Activated CD8-positive, alpha-beta memory T cell treated with anti-CD3 and anti-CD28 coated beads, Interleukin-2, amount 50 U/mL, for 24 hours (primary cell): ENCODE measurements around the gene OPCML.
"Not testable (repeated sequence)": the region's sequence is repeated elsewhere in the genome, so short reads cannot be mapped to it uniquely, and the experiment has no call there.

Experiments
- DNase-seq: peaks from one replicate; pipeline ENCODE4 v3.0.0-alpha.2; 2020; ENCODE audit errors: extremely low read depth

Gene OPCML

GRCh38 chr11:132439711-132440255 lies 1092.5 kb downstream of the OPCML start:
- no peak for DNase-seq

DNA sequence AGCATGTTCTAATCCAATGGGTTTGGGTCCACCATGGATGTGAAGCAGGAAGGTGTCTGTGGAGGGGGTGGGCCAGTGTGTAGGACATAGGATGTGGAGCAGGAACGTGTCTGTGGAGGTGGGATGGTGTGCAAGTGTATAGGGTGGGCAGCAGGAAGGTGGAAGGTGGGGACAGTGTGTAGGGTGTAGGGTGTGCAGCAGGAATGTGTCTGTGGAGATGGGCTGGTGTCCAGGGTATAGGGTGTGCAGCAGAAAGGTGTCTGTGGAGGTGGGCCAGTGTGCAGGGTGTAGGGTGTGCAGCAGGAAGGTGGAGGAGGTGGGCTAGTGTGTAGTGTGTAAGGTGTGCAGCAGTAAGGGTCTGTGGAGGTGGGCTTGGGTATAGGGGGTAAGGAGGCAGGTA lies 1093.9 kb downstream of the OPCML start:
- DNase-seq, result no peak

- DNase-seq, result no peak
Observed at GRCh38 chr11:132430429-132431062, 1101.8 kb downstream of the OPCML start.

- no peak for DNase-seq
Observed at GRCh38 chr11:132429685-132430084, 1102.6 kb downstream of the OPCML start.

DNA sequence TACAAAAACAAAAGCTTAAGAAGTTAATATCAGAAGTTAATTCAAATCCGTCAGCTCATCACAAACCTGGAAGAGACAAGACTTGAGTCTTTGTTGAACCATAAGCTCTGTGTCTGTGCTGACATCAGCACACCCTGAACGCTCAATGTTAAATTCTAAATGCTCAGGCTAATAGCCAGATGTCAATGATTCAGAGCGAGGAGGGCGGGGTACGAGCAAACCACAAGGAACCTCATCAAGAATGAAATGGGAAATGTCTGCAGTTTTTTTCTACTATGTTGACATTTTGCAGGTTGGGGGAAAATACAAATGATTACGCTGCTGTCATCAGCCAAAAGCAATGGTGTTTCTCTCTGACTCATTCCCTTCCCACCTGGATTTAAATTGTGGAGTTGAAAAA lies 1104.7 kb downstream of the OPCML start:
- no peak for DNase-seq

DNA sequence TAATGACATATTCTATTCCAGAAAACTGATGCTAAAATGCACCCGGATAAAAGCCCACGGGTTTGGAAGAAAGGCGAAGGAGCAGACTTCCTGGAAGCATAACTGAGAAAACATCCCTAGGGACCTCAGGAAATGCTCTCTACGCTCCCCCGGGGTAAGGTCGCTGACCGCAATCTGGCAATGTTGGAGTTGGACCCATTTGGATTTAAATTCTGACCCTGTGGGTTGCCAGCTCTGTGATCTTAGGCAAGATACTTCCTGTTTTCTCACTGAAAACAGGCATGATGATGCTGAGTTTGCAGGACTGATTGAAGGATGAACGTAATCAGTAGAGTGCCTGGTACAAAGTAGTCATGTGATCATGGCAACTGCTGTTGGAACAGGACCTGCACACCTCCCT lies 1107.9 kb downstream of the OPCML start:
- DNase-seq, result no peak

GRCh38 chr11:132423266-132423665 lies 1109.0 kb downstream of the OPCML start:
- no peak for DNase-seq

DNA sequence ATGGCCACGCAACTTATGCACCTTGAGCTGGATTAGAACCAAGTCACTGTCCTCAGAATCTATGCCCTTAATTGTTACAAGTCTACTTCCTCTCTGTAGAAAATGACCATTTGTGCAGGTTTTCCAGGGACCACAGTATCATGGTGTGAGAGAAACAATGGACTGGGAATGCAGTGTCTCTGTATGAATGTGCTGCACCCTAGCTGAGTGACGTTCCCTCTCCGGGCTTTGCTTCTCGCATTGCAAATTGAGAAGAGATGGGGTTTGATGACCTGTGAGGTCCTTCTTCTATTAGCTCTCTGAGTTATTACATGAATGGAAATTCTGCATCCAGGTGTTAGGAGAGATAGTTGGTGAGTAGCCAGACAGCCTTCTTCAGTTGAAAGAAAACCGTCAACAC lies 1109.6 kb downstream of the OPCML start:
- no peak for DNase-seq

- no peak for DNase-seq
Observed at GRCh38 chr11:132421555-132421954, 1110.7 kb downstream of the OPCML start.

- DNase-seq, result no peak
Observed at GRCh38 chr11:132414451-132414850, 1117.8 kb downstream of the OPCML start.

DNA sequence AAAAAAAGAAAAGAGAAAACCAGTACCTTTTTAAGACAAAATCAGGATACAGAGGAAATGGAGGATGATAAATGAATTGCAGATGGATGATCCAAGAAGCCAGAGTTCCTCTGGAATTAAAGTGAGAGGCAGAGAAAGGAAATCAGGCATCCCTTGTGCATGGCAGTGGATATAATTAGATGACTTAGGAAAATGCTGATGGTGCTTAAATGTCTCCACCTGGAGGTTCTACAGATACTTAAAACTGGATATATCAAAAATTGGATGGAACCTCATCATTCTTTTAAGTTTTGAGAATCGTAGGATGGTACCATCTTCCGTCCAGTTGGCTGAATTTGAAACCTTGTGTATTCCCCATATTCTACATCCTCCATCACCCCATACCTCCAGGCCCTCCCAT lies 1121.9 kb downstream of the OPCML start:
- no peak for DNase-seq

- no peak for DNase-seq
Observed at GRCh38 chr11:132409573-132410355, 1122.5 kb downstream of the OPCML start.

GRCh38 chr11:132408877-132409276 lies 1123.4 kb downstream of the OPCML start:
- DNase-seq, result no peak

DNA sequence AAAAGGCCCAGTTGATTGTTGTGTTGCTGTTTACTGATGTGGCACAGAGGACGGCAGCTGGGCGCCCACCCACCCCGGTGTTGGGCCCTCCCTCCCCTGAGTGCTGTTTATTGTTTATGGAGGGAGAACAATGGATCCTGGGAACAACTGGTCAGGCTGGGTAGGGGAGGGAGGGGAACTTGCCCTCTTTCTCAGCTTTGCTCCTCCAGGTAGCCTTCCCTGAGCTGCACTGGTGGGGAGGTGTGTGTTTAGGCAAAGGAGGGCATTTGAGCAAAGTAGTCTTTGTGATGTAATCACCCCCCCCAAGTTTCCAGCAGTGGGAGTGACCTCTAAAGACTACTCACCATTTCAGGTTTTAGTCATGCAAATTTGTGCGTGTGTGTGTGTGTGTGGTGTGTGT lies 1126.6 kb downstream of the OPCML start:
- no peak for DNase-seq

- DNase-seq, result no peak
Observed at GRCh38 chr11:132402071-132402684, 1130.1 kb downstream of the OPCML start.

GRCh38 chr11:132396318-132396717 lies 1136.0 kb downstream of the OPCML start:
- DNase-seq, result no peak

DNA sequence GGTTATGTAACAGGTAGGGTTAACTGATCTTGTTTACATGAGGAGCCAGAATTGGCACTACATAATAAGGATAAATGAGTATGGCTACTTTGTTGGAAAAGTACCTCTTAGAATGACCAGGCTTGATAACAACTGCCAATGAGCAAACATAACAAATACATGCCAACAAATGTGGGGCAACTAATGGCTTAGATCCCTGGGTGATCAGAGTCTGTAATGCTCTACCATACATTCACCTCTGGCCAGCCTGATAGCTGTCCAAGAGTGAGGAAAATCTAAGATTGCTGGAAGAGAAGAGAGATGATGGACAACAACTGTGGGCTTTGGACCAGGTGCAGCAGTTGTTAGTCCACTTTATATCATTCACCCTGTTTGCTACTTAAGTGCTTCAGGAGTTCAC lies 1136.9 kb downstream of the OPCML start:
- no peak for DNase-seq

DNA sequence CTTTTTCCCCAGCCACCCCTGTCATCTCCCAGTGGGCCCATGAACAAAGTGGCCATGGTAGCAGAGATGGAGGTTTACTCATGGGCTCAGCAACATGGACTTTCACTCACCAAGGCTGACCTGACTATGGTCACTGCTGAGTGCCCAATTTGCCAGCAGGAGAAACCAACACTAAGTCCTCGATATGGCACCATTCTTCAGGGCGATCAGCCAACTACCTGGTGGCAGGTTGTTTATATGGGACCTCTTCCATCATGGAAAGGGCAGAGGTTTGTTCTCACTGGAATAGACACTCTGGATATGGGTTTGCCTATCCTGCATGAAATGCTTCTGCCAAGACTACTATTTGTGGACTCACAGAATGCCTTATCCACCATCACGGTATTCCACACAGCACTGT lies 1152.8 kb downstream of the OPCML start:
- no peak for DNase-seq

DNA sequence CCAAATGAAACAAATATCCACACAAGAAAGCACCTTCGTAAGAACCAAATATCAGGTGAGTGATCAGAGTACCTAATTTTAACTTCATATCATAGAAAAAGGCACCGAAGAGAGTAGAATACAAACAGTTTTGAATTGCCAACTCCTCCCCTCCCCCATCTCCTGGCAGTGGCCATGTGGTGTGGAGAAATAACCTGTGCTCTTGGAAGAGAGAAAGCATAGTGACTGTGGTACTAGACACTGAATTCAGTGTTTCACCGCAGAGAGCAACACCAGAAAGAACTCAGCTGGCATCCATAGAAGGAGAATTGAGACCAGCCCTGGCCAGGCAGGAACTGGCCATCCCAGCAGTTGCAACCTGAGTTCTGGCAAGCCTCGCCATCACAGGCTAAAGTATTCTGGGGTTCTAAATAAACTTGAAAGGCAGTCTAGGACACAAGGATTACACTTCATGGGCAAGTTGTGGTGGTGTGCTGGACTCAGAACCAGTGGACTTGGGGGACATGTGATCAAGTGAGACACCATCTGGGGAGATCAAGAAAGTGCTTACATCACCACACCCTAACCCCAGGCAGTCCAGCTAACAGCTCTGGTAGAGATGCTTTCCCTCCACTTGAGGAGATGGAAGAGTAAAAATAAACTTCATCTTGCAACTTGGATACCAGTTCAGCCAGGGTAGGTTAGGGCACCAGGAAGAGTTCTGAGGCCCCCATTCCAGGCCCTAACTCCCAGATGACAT lies 1158.7 kb downstream of the OPCML start:
- no peak for DNase-seq

DNA sequence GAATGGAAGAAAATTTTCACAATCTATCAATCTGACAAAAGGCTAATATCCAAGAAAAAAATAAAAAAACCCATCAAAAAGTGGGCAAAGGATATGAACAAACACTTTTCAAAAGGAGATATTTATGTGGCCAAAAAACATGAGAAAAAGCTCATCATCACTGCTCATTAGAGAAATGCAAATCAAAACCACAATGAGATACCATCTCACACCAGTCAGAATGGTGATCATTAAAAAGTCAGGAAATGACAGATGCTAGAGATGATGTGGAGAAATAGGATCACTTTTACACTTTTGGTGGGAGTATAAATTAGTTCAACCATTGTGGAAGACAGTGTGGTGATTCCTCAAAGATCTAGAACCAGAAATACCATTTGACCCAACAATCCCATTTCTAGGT lies 1162.2 kb downstream of the OPCML start:
- not testable (repeated sequence) for DNase-seq

GRCh38 chr11:132367293-132367692 lies 1165.0 kb downstream of the OPCML start:
- no peak for DNase-seq

DNA sequence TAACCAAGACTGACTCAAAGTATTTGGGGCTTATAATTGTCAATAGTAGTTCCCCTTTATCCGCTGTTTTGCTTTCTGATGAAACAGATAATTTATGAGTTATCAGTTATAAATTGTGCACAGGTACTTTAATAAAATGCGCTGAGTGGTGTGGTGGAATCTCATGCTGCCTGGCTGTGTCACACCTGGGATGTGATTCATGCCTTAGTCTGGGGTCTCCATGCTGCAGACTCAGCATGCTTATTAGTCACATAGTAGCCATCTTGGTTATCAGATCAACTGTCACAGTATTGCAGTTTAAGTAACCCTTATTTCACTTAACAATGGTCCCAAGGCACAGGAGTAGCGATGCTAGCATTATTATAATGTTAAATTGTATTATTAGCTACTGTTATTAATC lies 1166.7 kb downstream of the OPCML start:
- DNase-seq, result no peak
